ENCODE results near the gene GPBAR1. TPM values are rescaled to one million over a fixed set of nuclear protein-coding genes. Genes with fewer than 3 reads are reported as not detected.

GPBAR1 gene
- total RNA-seq, 1 donor: 0.36 TPM

DNA sequence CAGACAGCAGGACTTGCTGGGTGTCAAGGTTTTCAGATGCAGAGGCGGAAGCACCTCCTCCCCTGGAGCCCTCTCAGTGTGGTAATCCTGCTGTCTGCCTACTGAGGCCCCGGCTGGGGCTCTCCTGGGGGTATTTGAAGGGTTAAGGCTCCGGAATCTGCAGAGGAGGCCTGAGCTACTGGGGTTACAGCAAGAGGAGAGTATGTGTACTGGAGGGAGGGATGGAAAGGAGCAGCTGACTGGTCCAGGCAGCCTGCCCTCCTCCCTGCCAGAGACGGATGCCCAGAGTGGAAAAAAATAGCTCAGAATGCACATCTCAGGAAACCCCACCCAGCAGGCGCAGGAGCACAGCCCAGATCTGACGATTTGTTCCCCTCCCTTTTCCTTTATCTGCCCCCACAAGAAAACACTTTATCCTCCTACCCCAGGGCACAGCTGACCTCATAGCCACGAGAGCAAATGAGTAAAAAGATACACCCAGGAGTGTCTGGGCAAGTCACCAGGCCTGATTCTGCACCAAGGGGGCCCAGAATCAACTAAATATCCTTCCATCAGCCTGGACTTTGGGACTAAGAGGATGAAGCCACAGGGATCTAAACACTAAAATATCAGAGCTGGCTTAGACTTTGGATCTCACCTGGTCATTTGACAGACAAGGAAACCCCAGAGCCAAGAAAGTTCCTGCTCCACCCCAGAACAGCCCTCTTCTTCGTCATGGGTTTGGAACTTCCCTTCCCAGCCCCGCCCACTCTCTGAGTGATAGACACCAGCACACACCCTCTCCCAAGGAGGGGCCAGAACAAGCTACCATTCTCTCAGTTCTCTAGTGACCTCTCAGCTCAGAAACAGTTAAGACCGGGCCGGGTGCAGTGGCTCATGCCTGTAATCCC is 26.0 kb downstream of the GPBAR1 start:
- TF ChIP-seq, protein P1, sequence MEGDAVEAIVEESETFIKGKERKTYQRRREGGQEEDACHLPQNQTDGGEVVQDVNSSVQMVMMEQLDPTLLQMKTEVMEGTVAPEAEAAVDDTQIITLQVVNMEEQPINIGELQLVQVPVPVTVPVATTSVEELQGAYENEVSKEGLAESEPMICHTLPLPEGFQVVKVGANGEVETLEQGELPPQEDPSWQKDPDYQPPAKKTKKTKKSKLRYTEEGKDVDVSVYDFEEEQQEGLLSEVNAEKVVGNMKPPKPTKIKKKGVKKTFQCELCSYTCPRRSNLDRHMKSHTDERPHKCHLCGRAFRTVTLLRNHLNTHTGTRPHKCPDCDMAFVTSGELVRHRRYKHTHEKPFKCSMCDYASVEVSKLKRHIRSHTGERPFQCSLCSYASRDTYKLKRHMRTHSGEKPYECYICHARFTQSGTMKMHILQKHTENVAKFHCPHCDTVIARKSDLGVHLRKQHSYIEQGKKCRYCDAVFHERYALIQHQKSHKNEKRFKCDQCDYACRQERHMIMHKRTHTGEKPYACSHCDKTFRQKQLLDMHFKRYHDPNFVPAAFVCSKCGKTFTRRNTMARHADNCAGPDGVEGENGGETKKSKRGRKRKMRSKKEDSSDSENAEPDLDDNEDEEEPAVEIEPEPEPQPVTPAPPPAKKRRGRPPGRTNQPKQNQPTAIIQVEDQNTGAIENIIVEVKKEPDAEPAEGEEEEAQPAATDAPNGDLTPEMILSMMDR (IDR thresholded peaks at IDR 0.05; ENCODE audit: extremely low read depth, low read depth, low read length): no peak
- Histone ChIP-seq H3K79me2 (ENCODE audit: insufficient read depth, low read length) (peaks cover 87% of the 10 kb centered on the region), H3K27me3 (ENCODE audit: insufficient read depth, low read length) (no peaks in the 10 kb centered on the region), H2AFZ (ENCODE audit: low read length) (peak overlapping the region; percentile 77), H3K27ac (ENCODE audit: low read depth, low read length) (peak overlapping the region; percentile 98), H3K4me1 (ENCODE audit: insufficient read depth, low read length) (peaks cover 82% of the 10 kb centered on the region), H4K20me1 (ENCODE audit: insufficient read depth, low read length) (peaks cover 28% of the 10 kb centered on the region), H3K4me3 (ENCODE audit: insufficient read depth, low read length) (peak overlapping the region; percentile 67), H3K36me3 (ENCODE audit: insufficient read depth, low read length) (peaks cover 4% of the 10 kb centered on the region), H3K9me3 (ENCODE audit: low read depth, low read length) (no peaks in the 10 kb centered on the region), H3K4me2 (ENCODE audit: insufficient read depth, low read length) (peak overlapping the region; percentile 83)
- DNase-seq (ENCODE audit: insufficient read length, low spot score, missing footprints): peak; percentile 98

DNA sequence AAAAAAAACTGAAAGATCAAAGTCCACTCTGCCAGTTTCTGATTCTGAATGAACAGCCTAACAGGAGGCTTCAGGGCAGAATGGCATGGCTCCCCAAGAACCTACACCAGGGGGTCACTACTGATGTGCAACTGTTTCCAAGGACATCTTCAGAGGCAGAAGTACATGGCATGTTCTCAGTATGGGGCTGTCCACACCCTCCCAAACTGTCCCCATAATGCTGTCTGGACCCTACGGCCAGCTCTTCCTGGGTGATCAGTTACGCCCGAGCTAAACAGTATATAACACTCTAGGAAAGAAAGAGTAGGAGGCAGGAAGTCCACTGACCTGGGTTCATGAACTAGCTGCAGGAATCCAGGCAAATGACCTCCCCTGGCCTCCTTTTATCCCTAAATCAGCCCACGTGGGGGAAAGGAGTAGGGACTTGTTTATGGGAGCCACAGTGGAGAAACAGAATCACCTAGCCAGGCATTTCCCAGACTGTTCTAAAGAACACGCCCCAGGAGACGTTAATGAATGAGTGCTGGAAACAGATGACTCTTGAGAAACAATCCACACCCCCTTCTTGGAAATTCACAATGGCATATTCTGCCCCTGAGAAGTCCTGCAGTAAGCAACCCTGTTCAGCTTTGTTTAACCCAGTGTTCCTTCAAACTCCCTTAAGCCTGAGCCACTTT is 29.0 kb downstream of the GPBAR1 start:
- Histone ChIP-seq H2AFZ (ENCODE audit: low read length) (no peak overlapping the region), H3K27me3 (ENCODE audit: insufficient read depth, low read length) (no peaks in the 10 kb centered on the region), H3K4me3 (ENCODE audit: insufficient read depth, low read length) (peak overlapping the region; percentile 87), H3K79me2 (ENCODE audit: insufficient read depth, low read length) (peaks cover 68% of the 10 kb centered on the region), H3K27ac (ENCODE audit: low read depth, low read length) (peak overlapping the region; percentile 64), H3K9me3 (ENCODE audit: low read depth, low read length) (no peaks in the 10 kb centered on the region), H4K20me1 (ENCODE audit: insufficient read depth, low read length) (peaks cover 18% of the 10 kb centered on the region), H3K36me3 (ENCODE audit: insufficient read depth, low read length) (no peaks in the 10 kb centered on the region), H3K4me1 (ENCODE audit: insufficient read depth, low read length) (peaks cover 59% of the 10 kb centered on the region), H3K4me2 (ENCODE audit: insufficient read depth, low read length) (peak overlapping the region; percentile 94)
- TF ChIP-seq, protein P1 (IDR thresholded peaks at IDR 0.05; ENCODE audit: extremely low read depth, low read depth, low read length): no peak
- peak; percentile 87 for DNase-seq (ENCODE audit: insufficient read length, low spot score, missing footprints)

DNA sequence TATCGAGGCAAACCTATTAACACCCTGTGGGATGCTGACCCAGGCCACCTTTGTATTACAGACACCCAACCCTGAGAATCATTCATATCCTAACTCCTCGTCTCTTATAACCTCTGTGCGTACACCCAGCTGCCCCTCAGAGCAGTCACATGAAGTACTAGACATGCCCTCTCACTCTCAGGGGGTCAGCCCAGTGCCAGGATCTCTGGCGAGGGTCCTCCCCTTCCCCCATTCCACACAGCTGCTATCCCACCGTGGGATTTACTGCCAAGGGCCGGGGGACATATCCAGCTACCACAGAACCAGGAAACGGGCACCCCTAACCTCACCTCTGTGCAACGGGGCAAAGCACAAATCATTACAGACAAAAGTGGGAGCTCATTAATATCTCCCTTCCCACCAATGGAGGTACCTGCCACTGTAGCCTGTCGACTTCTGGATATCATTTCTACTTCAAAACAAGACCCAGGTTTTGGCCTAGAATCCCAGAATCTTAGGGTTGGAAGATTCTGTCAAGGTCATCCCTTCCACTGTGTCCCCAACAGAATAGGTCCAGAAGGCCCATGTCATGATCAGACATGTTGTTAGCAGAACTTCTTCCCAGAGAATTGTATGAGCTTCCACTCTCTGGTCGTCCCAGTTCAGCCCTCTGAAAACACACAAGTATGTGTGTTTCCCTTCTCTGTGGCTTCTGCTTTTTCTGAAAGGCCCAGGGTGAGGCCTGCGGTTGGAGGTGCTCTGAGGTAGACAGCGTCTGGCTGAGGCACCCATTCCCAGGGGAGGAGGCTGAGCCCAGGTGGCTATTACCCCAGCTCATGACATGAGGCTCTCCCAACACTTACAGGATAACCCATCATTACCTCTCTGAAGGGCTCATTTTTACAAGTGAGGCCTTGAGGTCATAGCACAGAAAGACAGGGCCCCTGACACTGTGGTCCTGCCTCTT is 29.8 kb downstream of the GPBAR1 start:
- Histone ChIP-seq H4K20me1 (ENCODE audit: insufficient read depth, low read length) (peaks cover 18% of the 10 kb centered on the region), H3K9me3 (ENCODE audit: low read depth, low read length) (no peaks in the 10 kb centered on the region), H3K4me2 (ENCODE audit: insufficient read depth, low read length) (peak overlapping the region; percentile 94), H2AFZ (ENCODE audit: low read length) (no peak overlapping the region), H3K4me3 (ENCODE audit: insufficient read depth, low read length) (peak overlapping the region; percentile 87), H3K27me3 (ENCODE audit: insufficient read depth, low read length) (no peaks in the 10 kb centered on the region), H3K79me2 (ENCODE audit: insufficient read depth, low read length) (peaks cover 60% of the 10 kb centered on the region), H3K27ac (ENCODE audit: low read depth, low read length) (peak overlapping the region; percentile 64), H3K4me1 (ENCODE audit: insufficient read depth, low read length) (peaks cover 51% of the 10 kb centered on the region), H3K36me3 (ENCODE audit: insufficient read depth, low read length) (no peaks in the 10 kb centered on the region)
- TF ChIP-seq, protein P1 (IDR thresholded peaks at IDR 0.05; ENCODE audit: extremely low read depth, low read depth, low read length): no peak
- DNase-seq (ENCODE audit: insufficient read length, low spot score, missing footprints): peak; percentile 79
